PFSK-1 (cell line): Measurements from ENCODE around the gene RBKS.

Source experiments
- FOXP2 ChIP-seq: optimal IDR thresholded peaks from 2 replicates; pipeline ENCODE3; 2011; ENCODE audit warnings: borderline replicate concordance, control low read depth, inconsistent platforms; ENCODE audit not compliant: insufficient read depth; ENCODE audit errors: extremely low read length, extremely low read depth
- POLR2AphosphoS5 ChIP-seq: IDR thresholded peaks from 2 replicates; pipeline ENCODE4 v1.6.1; 2012; ENCODE audit warnings: low read depth, mild to moderate bottlenecking, control low read depth, low read length, moderate library complexity
- SIN3A ChIP-seq: IDR thresholded peaks from 2 replicates; pipeline ENCODE4 v1.6.1; 2012; ENCODE audit warnings: mild to moderate bottlenecking, low read length, moderate library complexity, borderline replicate concordance; ENCODE audit not compliant: insufficient read depth
- TAF1 ChIP-seq: IDR thresholded peaks from 2 replicates; pipeline ENCODE4 v1.6.1; 2012; ENCODE audit warnings: low read length, control low read depth, borderline replicate concordance; ENCODE audit not compliant: insufficient read depth
- TF ChIP-seq, protein P1 (sequence below), 2 experiments: IDR thresholded peaks; 2 replicates each; pipeline versions ENCODE4 v1.6.1 to v1.8.0; 2011 to 2012; ENCODE audit warnings: low read depth in 2 of 2, low read length in 2 of 2, control low read depth in 1 of 2, inconsistent platforms in 1 of 2, mild to moderate bottlenecking in 1 of 2, moderate library complexity in 1 of 2; ENCODE audit not compliant: insufficient read depth in 1 of 2

DNA sequence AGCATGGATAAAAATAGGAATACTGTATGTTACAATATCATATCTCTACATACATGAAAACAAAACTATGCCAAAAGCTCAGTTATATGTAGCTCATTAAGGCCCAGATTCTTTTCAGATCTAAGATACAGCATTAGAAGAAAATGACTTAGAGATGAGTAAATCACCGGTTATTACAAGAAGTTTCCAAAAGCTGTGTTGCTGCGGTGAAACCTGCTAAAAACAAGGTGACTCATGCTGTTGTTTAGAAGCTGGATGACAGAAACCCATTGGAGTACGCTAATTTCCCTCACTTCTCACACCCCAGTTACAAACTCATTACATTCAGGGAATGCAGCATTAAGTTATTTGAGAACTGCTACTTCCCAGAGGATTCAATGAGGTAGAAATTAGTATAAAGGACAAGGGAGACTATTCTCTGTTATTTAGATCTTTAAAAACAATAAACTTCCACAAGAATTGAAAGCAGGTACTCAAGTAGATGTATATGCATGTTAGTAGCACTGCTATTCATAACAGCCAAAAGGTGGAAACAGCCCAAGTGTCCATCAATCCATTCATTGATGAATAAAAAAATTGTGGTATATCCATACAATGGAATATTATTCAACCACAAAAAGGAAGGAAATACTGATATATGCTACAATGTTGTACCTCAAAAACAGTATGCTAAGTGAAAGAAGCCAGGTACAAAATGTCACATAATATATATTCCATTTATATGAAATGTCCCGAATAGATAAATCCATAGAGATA lies 32.6 kb downstream of the RBKS start:
- no peak for TF ChIP-seq POLR2AphosphoS5
- TF ChIP-seq TAF1 = no peak
- no peak for TF ChIP-seq FOXP2
- TF ChIP-seq, protein P1, sequence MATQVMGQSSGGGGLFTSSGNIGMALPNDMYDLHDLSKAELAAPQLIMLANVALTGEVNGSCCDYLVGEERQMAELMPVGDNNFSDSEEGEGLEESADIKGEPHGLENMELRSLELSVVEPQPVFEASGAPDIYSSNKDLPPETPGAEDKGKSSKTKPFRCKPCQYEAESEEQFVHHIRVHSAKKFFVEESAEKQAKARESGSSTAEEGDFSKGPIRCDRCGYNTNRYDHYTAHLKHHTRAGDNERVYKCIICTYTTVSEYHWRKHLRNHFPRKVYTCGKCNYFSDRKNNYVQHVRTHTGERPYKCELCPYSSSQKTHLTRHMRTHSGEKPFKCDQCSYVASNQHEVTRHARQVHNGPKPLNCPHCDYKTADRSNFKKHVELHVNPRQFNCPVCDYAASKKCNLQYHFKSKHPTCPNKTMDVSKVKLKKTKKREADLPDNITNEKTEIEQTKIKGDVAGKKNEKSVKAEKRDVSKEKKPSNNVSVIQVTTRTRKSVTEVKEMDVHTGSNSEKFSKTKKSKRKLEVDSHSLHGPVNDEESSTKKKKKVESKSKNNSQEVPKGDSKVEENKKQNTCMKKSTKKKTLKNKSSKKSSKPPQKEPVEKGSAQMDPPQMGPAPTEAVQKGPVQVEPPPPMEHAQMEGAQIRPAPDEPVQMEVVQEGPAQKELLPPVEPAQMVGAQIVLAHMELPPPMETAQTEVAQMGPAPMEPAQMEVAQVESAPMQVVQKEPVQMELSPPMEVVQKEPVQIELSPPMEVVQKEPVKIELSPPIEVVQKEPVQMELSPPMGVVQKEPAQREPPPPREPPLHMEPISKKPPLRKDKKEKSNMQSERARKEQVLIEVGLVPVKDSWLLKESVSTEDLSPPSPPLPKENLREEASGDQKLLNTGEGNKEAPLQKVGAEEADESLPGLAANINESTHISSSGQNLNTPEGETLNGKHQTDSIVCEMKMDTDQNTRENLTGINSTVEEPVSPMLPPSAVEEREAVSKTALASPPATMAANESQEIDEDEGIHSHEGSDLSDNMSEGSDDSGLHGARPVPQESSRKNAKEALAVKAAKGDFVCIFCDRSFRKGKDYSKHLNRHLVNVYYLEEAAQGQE (IDR thresholded peaks at IDR 0.05; ENCODE audit: insufficient read depth in 1 of 2, low read depth in 2 of 2, low read length in 2 of 2) = no peak
- no peak for TF ChIP-seq SIN3A
